HG03060 (cell line): ENCODE measurements around the gene ROR2.

Experiments used
- ATAC-seq: cut with Tn5 transposase; IDR thresholded peaks from one replicate; pipeline ENCODE4 v1.9.1; 2021; ENCODE audit warnings: low read depth, moderate number of reproducible peaks; ENCODE audit not compliant: unreplicated experiment

The ROR2 gene

DNA sequence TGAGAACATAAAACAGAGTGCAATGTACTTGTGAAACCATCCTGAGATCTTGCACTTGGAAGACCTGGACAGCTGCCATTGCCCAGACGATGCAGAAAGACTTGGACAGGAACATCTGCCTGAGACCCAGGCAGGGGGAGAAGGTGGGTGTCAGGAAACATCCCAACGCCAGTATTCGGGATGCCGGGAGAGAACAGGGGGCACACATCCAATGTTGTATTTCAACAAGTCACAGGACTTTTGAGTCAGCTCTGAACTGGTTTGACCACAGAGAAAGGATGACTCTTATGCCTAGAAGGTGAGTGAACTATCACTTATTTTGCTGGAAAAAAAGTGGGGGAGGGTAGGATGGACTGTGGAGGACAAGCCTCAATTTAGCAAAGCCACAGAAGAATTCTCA, 124.6 kb downstream of the ROR2 start:
- ATAC-seq, result no peak

DNA sequence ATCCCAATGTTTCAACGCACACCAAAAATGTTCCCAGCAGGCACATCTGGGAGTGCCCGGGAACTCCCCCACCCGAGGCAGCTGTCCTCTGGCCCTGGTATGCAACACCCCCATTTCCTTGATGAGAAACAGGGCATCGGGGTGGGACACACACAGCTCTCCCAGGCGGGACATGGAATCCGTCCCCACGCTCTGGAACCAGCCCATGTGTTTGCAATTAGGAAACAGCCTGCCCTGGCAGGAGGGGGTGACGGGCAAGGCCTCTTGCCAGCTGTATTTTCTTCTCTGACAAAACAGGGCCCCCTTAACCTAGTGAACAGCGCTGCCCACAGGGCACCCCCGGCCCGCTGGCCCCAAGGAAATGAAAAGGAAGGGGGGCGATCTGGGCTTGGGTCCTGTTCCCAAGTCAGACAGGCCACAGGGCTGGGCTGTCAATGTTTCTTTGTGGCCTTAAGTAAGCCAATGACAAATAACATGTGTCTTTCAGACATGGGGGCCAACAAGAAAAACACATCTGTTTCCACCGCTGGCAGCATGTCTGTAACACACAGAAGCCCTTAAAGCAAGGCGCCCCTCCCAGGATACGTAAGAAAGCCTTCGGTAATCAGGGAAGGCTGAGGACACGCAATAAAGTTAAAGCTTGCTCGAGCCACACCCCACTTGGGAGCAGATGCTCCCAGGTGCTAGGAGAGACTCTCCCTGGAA, 125.3 kb downstream of the ROR2 start:
- no peak for ATAC-seq

DNA sequence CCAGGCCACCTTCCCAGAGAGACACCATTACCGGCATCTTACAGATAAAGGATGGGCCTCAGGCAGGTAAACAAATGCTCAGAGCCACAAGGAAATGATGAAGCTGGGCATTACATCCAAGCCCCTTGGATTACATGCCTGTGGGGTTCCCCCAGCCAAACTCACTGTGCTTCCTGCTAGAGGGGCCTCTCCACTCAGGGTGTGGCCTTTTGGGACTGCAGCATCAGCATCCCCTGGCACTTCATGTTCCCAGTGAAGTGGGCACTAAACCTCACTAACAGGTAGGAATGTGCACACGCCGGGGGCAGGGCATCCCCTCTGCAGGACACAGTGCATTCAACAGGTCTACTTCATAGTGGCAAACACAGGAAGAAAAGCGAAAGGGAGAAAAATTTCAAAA, 125.9 kb downstream of the ROR2 start:
- no peak for ATAC-seq

DNA sequence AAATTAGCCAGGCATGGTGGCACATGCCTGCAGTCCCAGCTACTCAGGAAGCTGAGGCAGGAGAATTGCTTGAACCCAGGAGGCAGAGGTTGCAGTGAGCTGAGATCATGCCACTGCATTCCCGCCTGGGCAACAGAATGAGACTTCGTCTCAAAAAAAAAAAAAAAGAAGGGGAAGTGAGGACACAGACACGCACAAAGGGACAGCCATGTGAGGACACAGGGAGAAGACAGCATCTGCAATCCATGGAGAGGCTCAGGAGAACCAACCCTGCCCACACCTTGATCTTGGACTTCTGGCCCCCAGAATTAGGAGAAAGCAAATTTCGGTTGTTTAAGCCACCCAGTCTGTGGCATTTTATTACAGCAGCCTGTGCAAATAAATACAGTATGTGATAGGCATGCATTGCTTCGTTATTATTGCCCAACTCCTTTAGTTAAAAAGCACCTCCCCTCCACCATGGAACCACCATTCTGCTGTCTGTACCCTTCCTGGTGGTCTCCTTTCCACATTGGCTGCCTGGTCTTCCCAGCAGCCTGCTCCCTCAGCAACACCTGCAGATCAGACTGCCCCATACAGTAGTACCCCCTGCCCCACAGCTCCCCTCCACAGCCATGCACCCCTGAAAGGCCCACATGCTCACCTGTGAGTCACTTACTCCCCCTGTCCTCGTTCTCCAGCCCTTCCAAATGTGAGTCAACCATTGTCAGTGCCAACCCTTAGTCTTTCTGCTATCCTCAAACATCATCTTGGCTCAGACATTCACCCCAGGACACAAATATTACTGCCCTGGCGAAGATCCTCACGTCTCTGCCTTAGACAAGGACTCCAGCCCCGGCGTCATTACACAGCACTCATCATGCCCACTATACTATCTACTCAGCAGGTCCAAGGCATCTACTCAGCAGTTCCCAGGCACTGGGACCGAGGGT, 128.8 kb downstream of the ROR2 start:
- ATAC-seq, result no peak

DNA sequence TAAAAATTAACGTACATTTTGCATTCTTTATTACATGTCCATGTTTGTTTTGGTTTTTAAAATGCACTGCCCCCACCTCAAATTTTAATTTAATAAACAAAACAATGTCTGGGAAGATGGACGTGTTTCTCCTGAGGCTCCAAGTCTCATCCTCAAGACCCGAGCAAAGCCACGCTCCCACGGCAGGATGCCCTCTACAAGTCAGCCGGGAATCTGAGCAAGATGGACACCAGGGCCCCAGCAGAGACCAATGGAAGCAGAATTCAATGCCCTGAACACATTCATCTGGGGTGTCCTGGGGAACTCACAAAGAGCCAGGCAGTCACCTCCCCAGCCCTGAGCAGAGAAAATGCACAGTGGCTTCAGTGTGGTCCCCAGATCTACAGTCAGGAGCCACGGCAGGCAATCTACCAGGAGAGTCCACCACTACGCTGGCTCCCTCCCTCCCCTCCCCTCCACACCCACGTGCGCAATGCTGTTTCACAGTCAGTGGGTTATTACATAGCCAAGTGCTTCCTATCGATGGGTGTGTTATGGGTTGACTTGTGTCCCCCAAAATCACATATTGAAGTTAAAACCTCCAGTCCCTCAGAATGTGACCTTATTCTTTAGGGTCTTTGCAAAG, 129.8 kb downstream of the ROR2 start:
- ATAC-seq, result no peak

DNA sequence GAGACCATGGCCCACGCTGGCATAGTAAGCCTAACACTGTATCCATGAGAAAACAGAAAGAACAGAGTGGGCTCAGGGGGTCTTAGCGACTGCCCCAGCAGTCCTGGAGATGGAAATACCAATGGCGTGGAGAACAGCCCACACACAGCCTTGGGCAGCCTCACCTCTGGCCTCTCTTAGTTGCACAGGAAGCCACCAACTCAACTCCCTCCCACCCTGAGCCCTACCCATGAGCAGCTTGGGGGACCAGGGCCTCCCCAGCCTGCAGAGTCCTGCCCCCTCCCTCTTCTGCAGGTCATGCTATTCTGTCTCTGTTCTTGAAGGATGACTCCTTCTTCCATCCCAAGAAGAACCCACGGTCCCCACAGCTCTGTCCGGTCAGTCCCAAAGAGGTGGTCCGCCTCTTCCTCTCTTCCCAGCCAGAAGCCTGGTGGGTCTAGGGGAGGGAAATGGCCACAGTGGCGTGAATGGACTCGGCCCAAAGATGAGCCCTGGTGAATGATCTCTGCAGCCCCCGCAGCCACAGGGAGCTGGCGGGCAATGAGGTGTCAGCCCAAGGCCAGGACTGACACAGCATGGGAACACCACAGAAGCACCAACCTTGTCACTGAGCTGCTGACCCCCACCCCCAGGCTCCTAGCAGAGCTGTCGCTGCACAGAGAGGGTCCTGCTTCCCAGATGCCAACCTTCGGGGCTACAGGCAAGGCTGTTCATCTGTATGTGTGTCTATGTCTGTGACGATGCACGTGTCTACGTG, 131.2 kb downstream of the ROR2 start:
- no peak for ATAC-seq

DNA sequence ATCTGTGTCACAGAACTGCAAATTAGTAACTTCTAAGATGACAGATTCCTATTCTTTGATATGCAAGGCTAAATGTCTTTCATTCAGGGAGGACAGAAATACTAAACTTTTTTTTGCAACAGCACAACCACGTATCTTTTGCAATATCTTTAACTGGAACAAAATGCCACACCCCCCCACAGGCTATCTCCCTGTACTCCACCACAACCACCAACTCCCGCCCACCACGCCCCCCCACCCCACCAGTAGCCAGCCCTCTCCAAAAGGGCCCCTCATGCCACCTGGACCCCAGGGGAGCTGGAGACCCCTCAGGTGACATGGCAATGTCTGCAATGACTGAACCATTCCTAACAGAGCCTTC, 131.8 kb downstream of the ROR2 start:
- ATAC-seq, result no peak

DNA sequence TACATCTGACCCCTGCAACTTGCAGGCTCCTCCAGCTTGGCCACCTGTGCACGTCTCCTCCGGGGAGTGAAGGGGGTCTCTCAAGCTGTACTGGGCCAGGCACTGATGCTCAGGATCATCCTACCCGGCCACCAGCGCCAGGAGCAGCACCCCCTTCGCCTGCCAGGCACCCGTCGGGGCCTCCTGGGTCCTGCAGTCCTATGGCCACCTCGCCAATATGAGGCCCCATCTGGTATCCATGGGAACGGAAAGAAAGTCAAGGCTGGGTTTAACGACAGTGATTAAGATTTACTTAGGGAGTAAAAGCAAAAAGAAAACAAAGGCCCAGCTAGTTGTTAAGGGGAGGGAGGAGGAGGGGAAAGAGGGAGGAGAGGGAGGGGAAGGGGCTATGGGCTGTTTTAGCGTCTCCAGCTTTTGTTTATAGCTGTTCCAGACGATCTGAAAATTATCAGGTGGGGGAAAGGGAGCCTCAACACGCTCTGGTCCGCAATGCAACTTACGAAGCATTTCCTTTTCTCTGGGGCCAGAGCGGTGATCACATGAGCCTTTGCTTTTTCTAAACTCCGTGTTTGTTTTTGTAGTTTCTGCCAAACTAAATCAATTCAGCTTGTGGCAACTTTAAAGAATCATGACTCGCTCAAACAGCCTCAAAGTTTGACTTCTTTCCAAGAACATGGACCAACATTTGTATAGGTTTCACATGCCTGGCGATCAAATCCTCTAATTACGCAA, 132.4 kb downstream of the ROR2 start:
- no peak for ATAC-seq

DNA sequence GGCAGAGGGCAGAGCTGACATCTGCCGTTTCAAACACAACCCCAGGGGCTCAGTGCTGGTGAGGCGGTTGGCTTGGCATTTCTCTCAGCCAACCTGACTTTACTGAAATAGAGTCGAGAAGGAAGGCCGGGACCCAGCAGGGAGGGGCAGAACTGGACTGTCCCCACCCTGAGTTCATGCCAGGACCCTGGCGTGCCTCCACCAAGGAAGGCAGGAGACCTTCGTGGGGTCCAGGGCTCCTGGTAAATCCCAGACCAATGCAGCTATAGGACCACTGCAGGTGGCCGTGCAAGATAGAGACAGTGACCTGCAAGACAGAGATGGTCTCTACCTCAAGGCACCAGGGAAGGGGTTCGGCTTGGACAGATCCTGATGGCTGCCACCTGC, 132.9 kb downstream of the ROR2 start:
- ATAC-seq, result no peak

DNA sequence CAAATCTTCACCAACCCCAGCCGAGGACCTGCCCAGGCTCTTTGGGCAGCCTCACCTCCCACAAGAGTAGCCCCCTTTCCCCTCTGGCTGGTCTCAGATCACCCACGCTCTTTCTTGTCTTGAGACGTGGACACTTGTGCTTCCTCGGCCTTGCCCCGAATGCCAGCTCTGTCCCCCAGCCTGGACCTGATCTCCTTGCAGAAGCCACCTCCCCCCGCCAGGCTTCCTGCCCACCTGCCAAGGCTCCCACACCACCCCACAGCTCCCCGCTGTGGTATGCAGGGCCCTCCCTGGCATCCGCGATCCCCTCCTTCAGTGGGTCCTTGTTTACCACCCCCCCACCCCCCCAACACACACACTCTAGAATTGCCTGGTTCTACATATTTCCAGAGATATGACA, 133.7 kb downstream of the ROR2 start:
- ATAC-seq, result no peak

DNA sequence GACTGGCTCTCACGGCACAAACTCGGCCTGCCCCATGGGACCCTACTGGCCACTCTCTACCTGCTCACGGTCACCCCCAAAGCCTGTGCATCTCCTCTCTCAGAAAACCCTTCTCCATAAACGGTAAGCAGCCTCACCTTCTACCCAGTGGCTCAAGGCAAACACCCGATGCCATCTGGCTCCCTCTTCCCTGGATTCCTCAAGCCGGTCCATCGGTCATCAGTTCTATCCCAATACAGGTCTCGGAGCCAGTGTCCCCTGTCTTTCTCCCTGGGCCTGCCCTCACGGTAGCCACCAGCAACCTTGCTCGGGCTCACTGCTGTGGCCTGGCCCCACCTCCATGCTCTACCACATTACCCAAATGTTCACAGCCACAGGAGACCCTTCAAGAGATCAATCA, 134.1 kb downstream of the ROR2 start:
- ATAC-seq, result no peak

DNA sequence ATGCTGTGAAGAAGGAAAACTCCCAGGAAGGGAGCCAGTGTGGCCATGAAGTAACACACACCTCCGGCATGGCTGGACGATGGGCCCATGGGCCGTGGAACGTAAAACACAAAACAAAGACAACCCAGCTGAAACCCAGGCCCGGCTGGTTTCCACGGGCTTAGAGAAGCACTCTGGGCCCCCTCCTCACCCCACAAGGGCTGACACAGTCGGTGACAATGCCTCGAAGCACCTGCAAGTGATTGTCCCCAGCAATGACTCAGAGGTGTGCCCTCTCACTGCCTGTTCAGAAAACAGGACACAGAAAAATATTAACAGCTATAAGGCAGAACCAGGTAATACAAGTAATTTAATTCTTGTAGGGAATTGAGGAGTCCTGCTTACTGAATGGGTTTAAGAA, 135.3 kb downstream of the ROR2 start:
- ATAC-seq, result no peak

DNA sequence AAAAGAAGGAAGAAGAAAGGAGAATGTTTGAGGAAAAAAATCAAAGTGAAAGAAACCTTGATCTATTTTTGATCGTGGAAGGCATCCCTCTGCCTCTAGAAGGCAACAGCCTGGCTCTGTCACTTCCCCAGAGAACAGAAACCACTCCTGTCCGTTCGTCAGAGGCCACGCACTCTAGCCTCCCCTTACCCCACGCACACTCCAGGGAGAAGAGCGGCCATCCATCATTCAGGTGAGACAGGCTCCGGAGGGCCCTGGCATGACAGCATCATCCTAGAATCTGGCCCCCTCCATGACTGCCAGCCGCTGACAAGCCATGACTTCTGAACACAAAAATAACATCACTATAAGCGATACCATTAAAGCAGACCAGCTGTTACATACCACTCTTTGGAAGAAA, 135.8 kb downstream of the ROR2 start:
- ATAC-seq, result no peak

DNA sequence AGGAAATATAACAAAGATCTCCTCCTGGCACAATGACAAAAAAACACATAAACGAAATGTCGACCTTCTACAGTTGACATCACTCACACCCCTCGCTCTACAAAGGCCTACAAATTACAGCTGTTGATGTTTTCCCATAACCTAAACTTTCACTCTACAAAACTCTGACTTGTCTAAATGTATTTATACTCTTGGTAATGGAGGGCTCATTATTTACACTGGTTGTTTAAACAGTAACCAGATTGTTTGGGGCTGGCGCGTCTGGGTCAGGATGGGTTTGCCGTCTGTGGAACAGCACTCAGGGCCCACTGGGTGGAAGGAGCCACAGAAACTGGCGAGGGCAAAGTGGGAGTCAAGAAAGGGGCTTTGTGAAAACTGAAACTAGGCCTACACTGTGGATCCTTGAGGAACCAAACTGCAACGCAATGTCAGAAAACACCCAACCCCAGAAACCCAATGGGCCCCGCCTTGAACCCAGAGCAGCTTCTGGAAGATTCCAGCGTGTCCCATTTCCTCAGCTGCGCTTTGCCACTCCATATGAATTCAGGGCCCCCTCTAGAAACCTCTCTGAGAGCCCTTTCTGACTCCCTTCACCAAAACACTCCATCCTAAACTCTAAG, 136.7 kb downstream of the ROR2 start:
- no peak for ATAC-seq

DNA sequence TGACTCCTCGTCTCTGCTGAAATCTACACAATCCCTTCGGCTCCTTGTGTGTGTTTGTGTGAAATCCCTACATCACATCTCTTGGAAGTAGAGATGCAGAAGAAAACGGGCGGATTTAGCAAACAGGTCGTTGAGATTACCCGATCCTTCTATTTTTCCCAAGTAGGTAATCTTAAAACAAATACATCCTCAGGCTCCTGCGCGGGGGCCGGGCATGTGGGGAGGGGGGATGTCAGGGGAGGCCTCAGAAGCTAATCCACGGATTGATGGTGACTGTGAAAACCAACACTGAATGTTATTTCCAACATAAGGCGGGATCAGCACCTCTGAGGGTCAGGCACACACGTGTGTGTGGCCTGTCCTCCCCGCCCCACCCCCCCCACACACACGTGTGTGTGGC, 137.8 kb downstream of the ROR2 start:
- no peak for ATAC-seq

DNA sequence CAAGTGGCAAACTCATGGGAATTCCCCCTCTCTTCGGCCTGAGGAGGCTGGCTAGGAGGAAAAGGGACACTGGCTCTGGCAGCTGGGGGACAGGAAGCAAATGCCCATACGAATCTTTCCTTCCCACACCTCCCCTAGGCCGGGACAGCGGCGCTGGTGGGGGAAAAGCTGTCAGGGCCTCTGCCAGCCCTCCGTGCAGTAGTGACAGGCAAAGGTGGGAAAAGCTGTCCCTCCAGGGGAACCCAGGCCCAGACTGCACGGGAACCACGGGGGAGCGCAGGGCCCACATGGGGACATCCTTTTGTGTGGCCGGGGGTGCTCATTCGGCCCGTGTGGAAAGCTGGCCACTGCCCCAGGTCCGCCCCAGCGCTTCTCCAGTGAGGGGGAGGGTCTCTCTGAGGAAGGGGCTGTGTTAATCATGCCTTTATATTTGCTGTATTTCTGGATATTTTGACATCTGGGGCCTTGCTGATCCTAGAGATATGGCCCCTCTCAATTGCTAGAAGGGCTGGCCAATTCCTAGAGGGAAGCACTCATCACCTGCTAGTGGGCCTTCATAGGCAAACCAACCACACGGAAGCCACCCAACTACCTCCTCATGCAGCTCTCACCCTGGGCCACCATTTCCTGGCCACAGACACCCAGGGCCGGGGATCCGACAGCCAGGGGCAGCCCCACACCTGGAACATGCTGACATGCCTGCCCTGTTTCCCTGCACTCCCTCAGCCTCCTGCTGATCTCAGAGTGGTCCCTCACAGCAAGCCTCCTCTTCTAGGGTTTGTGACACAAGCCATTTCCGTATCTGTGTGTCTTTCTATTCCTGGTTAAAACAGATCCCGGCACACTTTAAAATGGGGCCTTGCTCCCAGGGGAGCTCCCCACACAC, 138.8 kb downstream of the ROR2 start:
- no peak for ATAC-seq

DNA sequence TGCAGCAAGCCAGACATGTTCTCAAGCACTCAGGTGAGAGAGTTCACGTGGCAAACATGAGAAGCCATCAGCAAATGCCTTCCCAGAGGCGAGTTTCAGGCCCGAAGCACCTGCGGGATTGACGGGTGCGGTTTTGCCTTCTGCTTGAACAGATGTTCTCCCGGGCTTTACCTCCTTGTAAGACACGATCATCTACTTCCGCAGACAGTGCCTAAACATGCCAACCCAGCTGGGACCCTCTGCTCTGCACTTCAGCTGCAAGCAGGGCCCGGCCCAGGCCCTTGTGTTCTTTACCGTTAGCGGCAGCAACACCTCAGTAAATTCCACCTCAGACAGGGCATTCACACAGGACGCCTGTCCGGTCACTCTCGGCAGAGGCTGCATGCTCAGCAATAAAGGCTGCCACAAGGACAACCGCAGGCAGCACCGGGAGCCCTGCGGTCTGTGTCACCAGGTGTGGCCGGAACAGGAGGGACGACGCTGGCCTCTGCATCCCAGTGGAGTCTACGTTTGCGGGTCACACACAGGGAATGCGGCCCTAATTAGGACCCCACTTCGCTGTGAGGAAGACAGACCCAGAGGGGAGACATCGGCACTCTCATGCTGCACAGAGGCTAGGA, 139.6 kb downstream of the ROR2 start:
- no peak for ATAC-seq

DNA sequence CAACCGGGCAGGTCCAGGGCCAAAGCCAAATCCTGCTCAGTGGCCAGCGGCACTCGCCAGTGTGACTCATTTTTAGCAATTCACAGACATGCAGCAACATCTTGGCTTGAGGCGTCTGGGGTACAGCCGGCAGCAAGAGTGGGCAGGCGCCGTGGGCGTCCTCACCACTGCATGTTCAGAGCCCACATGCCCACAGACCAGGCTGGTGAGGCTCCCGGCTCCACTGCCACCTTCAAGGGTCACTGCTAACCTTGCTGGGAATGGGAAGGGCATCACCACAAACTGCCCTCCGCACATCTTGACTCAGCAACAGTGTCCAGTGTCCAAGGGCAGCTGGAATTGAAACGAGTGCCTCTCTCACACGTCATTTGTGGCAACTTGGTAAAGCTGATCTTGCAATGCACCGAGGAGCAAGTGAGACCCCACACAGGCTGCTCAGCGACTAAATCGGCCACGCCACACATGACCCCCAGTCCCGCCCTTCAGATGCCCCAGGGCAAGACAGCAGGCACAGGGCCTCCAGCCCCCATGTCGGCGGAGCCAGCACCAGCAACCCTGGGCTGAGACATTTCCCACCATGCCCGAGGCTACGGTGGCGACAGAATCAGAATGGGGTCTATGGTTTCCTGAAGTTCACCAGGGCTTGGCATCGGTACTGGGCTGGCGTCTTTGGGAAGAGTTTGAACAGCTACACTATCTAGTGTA, 140.3 kb downstream of the ROR2 start:
- ATAC-seq, result no peak
